SK-N-MC (cell line): ENCODE results near the gene DEPDC1B.

ENCODE experiments used
- EZH2 ChIP-seq: fragments of 200-600 bp; sonication (generic); IDR thresholded peaks from one replicate; pipeline ENCODE4 v1.6.1; 2017; ENCODE audit warnings: antibody characterized with exemption
- POLR2AphosphoS5 ChIP-seq: IDR thresholded peaks from 2 replicates; pipeline ENCODE4 v1.6.1; 2012; ENCODE audit warnings: mild to moderate bottlenecking, low read depth, low read length, borderline replicate concordance

- TF ChIP-seq POLR2AphosphoS5: no peak
- no peak for TF ChIP-seq EZH2
Measured at GRCh38 chr5:60724126-60724525, 24.2 kb upstream of the DEPDC1B start.
